CD4-positive, alpha-beta memory T cell (primary cell): ENCODE results near the gene LSS. TPM values are rescaled to one million over a fixed set of nuclear protein-coding genes. Genes with fewer than 3 reads are reported as not detected.
"Not testable (repeated sequence)": the region's sequence is repeated elsewhere in the genome, so short reads cannot be mapped to it uniquely, and the experiment has no call there.

Experiments
- CTCF ChIA-PET: fragments of 350-600 bp; sonication (Branson Sonifier 250); formaldehyde crosslinking; loops from one replicate; lab custom pipeline; 2021; ENCODE audit warnings: inconsistent platforms; ENCODE audit not compliant: partially characterized antibody; lab: Charles Lee
- POLR2A ChIA-PET: fragments of 350-600 bp; sonication (Branson Sonifier 250); formaldehyde crosslinking; loops from one replicate; lab custom pipeline; 2021; ENCODE audit not compliant: partially characterized antibody; lab: Charles Lee
- DNase-seq, 5 donors: peaks; one replicate each; pipeline versions ENCODE4 v3.0.0 to v3.0.0-alpha.2; 2020 to 2022; ENCODE audit warnings: mixed read lengths in 1 of 5
- H3K27ac ChIP-seq: one replicate; pipeline ENCODE4 v1.7.0; 2013; ENCODE audit warnings: low read depth, low read length
- H3K27me3 ChIP-seq: 2 replicates; pipeline ENCODE4 v1.7.0; 2013; ENCODE audit warnings: mild to moderate bottlenecking, low read length, moderate library complexity; ENCODE audit not compliant: insufficient read depth
- H3K36me3 ChIP-seq: 2 replicates; pipeline ENCODE4 v1.7.0; 2013; ENCODE audit warnings: mild to moderate bottlenecking, low read length, moderate library complexity; ENCODE audit not compliant: insufficient read depth
- H3K4me1 ChIP-seq: 2 replicates; pipeline ENCODE4 v1.7.0; 2013; ENCODE audit warnings: mild to moderate bottlenecking, low read length, moderate library complexity; ENCODE audit not compliant: insufficient read depth
- H3K4me3 ChIP-seq, 2 donors: one replicate each; pipeline ENCODE4 v1.7.0; 2013; ENCODE audit warnings: low read length in 2 of 2, mild to moderate bottlenecking in 1 of 2
- H3K9me3 ChIP-seq, 2 donors: one replicate each; pipeline ENCODE4 v1.7.0; 2013; ENCODE audit warnings: low read length in 2 of 2, control low read depth in 1 of 2; ENCODE audit not compliant: control insufficient read depth in 1 of 2
- H3K27ac Mint-ChIP-seq, 7 donors: one replicate each; pipeline ENCODE4 v1.8.0; 2020 to 2021; ENCODE audit warnings: mixed read lengths in 7 of 7, mild to moderate bottlenecking in 6 of 7, inconsistent platforms in 3 of 7, moderate library complexity in 3 of 7
- H3K27me3 Mint-ChIP-seq, 2 donors: one replicate each; pipeline ENCODE4 v1.8.0; 2020 to 2021; ENCODE audit warnings: mixed read lengths in 2 of 2
- H3K36me3 Mint-ChIP-seq, 2 donors: one replicate each; pipeline ENCODE4 v1.8.0; 2020 to 2021; ENCODE audit warnings: mixed read lengths in 2 of 2, inconsistent platforms in 1 of 2, mild to moderate bottlenecking in 1 of 2
- H3K4me1 Mint-ChIP-seq, 4 donors: one replicate each; pipeline ENCODE4 v1.8.0; 2020 to 2021; ENCODE audit warnings: mixed read lengths in 4 of 4, mild to moderate bottlenecking in 1 of 4
- H3K4me3 Mint-ChIP-seq, 8 donors: one replicate each; pipeline ENCODE4 v1.8.0; 2020 to 2021; ENCODE audit warnings: mixed read lengths in 8 of 8, mild to moderate bottlenecking in 7 of 8, moderate library complexity in 6 of 8, inconsistent platforms in 3 of 8
- H3K9me3 Mint-ChIP-seq, 8 donors: one replicate each; pipeline ENCODE4 v1.8.0; 2020 to 2021; ENCODE audit warnings: mixed read lengths in 8 of 8, mild to moderate bottlenecking in 5 of 8, inconsistent platforms in 3 of 8, moderate library complexity in 1 of 8
- intact Hi-C: fragments of 100-400 bp; cut with micrococcal nuclease; formaldehyde crosslinking; loops from one replicate; pipeline ENCODE4 v1.15.1; 2023
- polyA plus RNA-seq, 2 donors: library from polyadenylated mRNA; unstranded; fragments of 300-500 nt; fragmentation: Illumina TruSeq; gene quantifications; one replicate each; pipeline ENCODE4 v1.2.3, GENCODE V29; 2021
- total RNA-seq, 2 experiments: library from RNA; stranded (reverse); gene quantifications; one replicate each; pipeline ENCODE4 v1.2.3, GENCODE V29; 2021

Gene LSS
- total and polyA plus RNA-seq, 4 experiments from 2014 or later: 15.3 to 54.5 (median 35.1) TPM

- no peaks in the 10 kb centered on the region for H3K36me3 Mint-ChIP-seq
- H3K4me3 Mint-ChIP-seq: no peak overlapping the region
- intact Hi-C loops: no loop called here
- H3K27me3 Mint-ChIP-seq: peaks cover 3 to 8% of the 10 kb centered on the region in 2 donors
- H3K4me3 ChIP-seq: no peak overlapping the region
- H3K27ac ChIP-seq: no peak overlapping the region
- H3K27ac Mint-ChIP-seq: no peak overlapping the region
- CTCF ChIA-PET: no interaction called here
- peaks cover 5% of the 10 kb centered on the region for H3K4me1 ChIP-seq
- DNase-seq: no peak
- no peaks in the 10 kb centered on the region for H3K36me3 ChIP-seq
- peaks cover 1 to 11% (median 6%) of the 10 kb centered on the region in 4 donors for H3K4me1 Mint-ChIP-seq
- peaks cover 4% of the 10 kb centered on the region for H3K27me3 ChIP-seq
- no peaks in the 10 kb centered on the region for H3K9me3 ChIP-seq
- POLR2A ChIA-PET: no interaction called here
- peaks cover 0 to 8% (median 3%) of the 10 kb centered on the region in 8 donors for H3K9me3 Mint-ChIP-seq
Measured at GRCh38 chr21:46180778-46181391, 47.7 kb downstream of the LSS start.

GRCh38 chr21:46180079-46180722 lies 48.4 kb downstream of the LSS start:
- H3K9me3 Mint-ChIP-seq: peaks cover 2 to 15% (median 8%) of the 10 kb centered on the region in 8 donors
- ChIA-PET CTCF (no interaction called here), POLR2A (no interaction called here)
- H3K36me3 Mint-ChIP-seq: peaks cover 0 to under 1% of the 10 kb centered on the region in 2 donors
- peaks cover 4% of the 10 kb centered on the region for H3K27me3 ChIP-seq
- H3K4me1 Mint-ChIP-seq: peaks cover 1 to 7% (median 4%) of the 10 kb centered on the region in 4 donors
- H3K4me3 ChIP-seq: no peak overlapping the region
- DNase-seq: no peak
- H3K27me3 Mint-ChIP-seq: peaks cover 4 to 8% of the 10 kb centered on the region in 2 donors
- intact Hi-C loops: no loop called here
- no peak overlapping the region for H3K27ac Mint-ChIP-seq
- no peaks in the 10 kb centered on the region for H3K36me3 ChIP-seq
- no peak overlapping the region for H3K4me3 Mint-ChIP-seq
- H3K9me3 ChIP-seq: no peaks in the 10 kb centered on the region
- peaks cover 5% of the 10 kb centered on the region for H3K4me1 ChIP-seq
- no peak overlapping the region for H3K27ac ChIP-seq

- POLR2A ChIA-PET: no interaction called here
- peaks cover 3% of the 10 kb centered on the region for H3K4me1 ChIP-seq
- Mint-ChIP-seq H3K4me1 (peaks cover 0 to 2% (median under 1%) of the 10 kb centered on the region in 4 donors), H3K27me3 (peaks cover 3 to 7% of the 10 kb centered on the region in 2 donors), H3K27ac (no peak overlapping the region), H3K9me3 (peaks cover 4 to 20% (median 13%) of the 10 kb centered on the region in 8 donors), H3K36me3 (peaks cover 0 to 5% of the 10 kb centered on the region in 2 donors), H3K4me3 (no peak overlapping the region)
- no peaks in the 10 kb centered on the region for H3K36me3 ChIP-seq
- H3K9me3 ChIP-seq: no peaks in the 10 kb centered on the region
- DNase-seq: no peak
- no peak overlapping the region for H3K27ac ChIP-seq
- peaks cover 4% of the 10 kb centered on the region for H3K27me3 ChIP-seq
- CTCF ChIA-PET: no interaction called here
- no peak overlapping the region for H3K4me3 ChIP-seq
- intact Hi-C loops: no loop called here
Measured at GRCh38 chr21:46179708-46180078, 48.9 kb downstream of the LSS start.

- Mint-ChIP-seq H3K4me3 (no peak overlapping the region), H3K27ac (no peak overlapping the region), H3K36me3 (peaks cover 0 to 8% of the 10 kb centered on the region in 2 donors), H3K27me3 (peaks cover 4 to 8% of the 10 kb centered on the region in 2 donors), H3K4me1 (no peaks in the 10 kb centered on the region), H3K9me3 (peaks cover 4 to 27% (median 19%) of the 10 kb centered on the region in 8 donors)
- Histone ChIP-seq H3K27me3 (peaks cover under 1% of the 10 kb centered on the region), H3K4me1 (no peaks in the 10 kb centered on the region), H3K36me3 (no peaks in the 10 kb centered on the region), H3K9me3 (no peaks in the 10 kb centered on the region), H3K4me3 (no peak overlapping the region), H3K27ac (no peak overlapping the region)
- ChIA-PET CTCF (no interaction called here), POLR2A (no interaction called here)
- intact Hi-C loops: no loop called here
- no peak for DNase-seq
Measured at GRCh38 chr21:46178961-46179360, 49.6 kb downstream of the LSS start.

- H3K27me3 ChIP-seq, H3K27ac Mint-ChIP-seq, H3K4me3 ChIP-seq, DNase-seq, H3K9me3 ChIP-seq, H3K4me1 ChIP-seq, H3K27me3 Mint-ChIP-seq, H3K36me3 Mint-ChIP-seq, H3K27ac ChIP-seq, H3K36me3 ChIP-seq, intact Hi-C loops, H3K4me1 Mint-ChIP-seq, POLR2A ChIA-PET, H3K4me3 Mint-ChIP-seq: not testable (repeated sequence)
- CTCF ChIA-PET: interaction anchor here (1.6 kb wide), 1 partner anchor 33 kb away, joined by 5 read pairs; no protein-coding TSS in a partner anchor
- peaks cover 4 to 33% (median 24%) of the 10 kb centered on the region in 8 donors for H3K9me3 Mint-ChIP-seq
Measured at GRCh38 chr21:46176443-46177129, 52.0 kb downstream of the LSS start.

- intact Hi-C loops: no loop called here
- H3K36me3 ChIP-seq: no peaks in the 10 kb centered on the region
- no peak overlapping the region for H3K27ac ChIP-seq
- POLR2A ChIA-PET: no interaction called here
- peaks cover 4% of the 10 kb centered on the region for H3K4me1 ChIP-seq
- H3K36me3 Mint-ChIP-seq: peaks cover 2 to 8% of the 10 kb centered on the region in 2 donors
- H3K4me3 ChIP-seq: no peak overlapping the region
- H3K27ac Mint-ChIP-seq: no peak overlapping the region
- no peaks in the 10 kb centered on the region for H3K27me3 ChIP-seq
- CTCF ChIA-PET: no interaction called here
- no peaks in the 10 kb centered on the region for H3K9me3 ChIP-seq
- no peak for DNase-seq
- H3K27me3 Mint-ChIP-seq: peaks cover 4 to 8% of the 10 kb centered on the region in 2 donors
- peaks cover 4 to 33% (median 24%) of the 10 kb centered on the region in 8 donors for H3K9me3 Mint-ChIP-seq
- H3K4me3 Mint-ChIP-seq: no peak overlapping the region
- peaks cover 4 to 7% (median 5%) of the 10 kb centered on the region in 4 donors for H3K4me1 Mint-ChIP-seq
Measured at GRCh38 chr21:46173573-46173972, 55.0 kb downstream of the LSS start.

- H3K36me3 Mint-ChIP-seq: peaks cover 2 to 8% of the 10 kb centered on the region in 2 donors
- intact Hi-C loops: no loop called here
- H3K9me3 Mint-ChIP-seq: peaks cover 4 to 33% (median 24%) of the 10 kb centered on the region in 8 donors
- H3K27me3 ChIP-seq: no peaks in the 10 kb centered on the region
- no peaks in the 10 kb centered on the region for H3K9me3 ChIP-seq
- peaks cover 4 to 7% (median 5%) of the 10 kb centered on the region in 4 donors for H3K4me1 Mint-ChIP-seq
- H3K4me3 ChIP-seq: no peak overlapping the region
- no peak overlapping the region for H3K27ac Mint-ChIP-seq
- peaks cover 4% of the 10 kb centered on the region for H3K4me1 ChIP-seq
- CTCF ChIA-PET: interaction anchor here (1.2 kb wide), 1 partner anchor 29 kb away, joined by 5 read pairs; no protein-coding TSS in a partner anchor
- no peak overlapping the region for H3K4me3 Mint-ChIP-seq
- DNase-seq: no peak
- peaks cover 4 to 8% of the 10 kb centered on the region in 2 donors for H3K27me3 Mint-ChIP-seq
- POLR2A ChIA-PET: no interaction called here
- H3K27ac ChIP-seq: no peak overlapping the region
- H3K36me3 ChIP-seq: no peaks in the 10 kb centered on the region
Measured at GRCh38 chr21:46172863-46173528, 55.6 kb downstream of the LSS start.
